Keratinocyte (primary cell): ENCODE data around the gene KCNA4. TPM values are rescaled to one million over a fixed set of nuclear protein-coding genes. Genes with fewer than 3 reads are reported as not detected.

Experiments used
- DNase-seq: peaks from one replicate; pipeline ENCODE4 v3.0.0-alpha.2; 2011; ENCODE audit warnings: low read depth, missing footprints, low spot score
- FAIRE-seq: peaks from 2 replicates; lab custom pipeline; 2011; peaks lifted over from hg19 to GRCh38; lab: Jason Lieb, UNC
- H2AFZ ChIP-seq: 2 replicates; pipeline ENCODE4 v1.6.0; 2012; ENCODE audit warnings: low read length, control low read depth, inconsistent platforms; ENCODE audit not compliant: control insufficient read depth
- H3K27ac ChIP-seq: 2 replicates; pipeline ENCODE4 v1.5.1; 2011; ENCODE audit warnings: low read length; ENCODE audit not compliant: control insufficient read depth, insufficient read depth
- H3K27me3 ChIP-seq: 3 replicates; pipeline ENCODE4 v1.6.0; 2011; ENCODE audit warnings: low read length; ENCODE audit not compliant: control insufficient read depth, insufficient read depth; ENCODE audit errors: extremely low read depth
- H3K36me3 ChIP-seq, 2 experiments: 2 replicates in 1 of 2; 3 replicates in 1 of 2; pipeline ENCODE4 v1.5.1; 2011; ENCODE audit warnings: low read length in 2 of 2, mild to moderate bottlenecking in 1 of 2; ENCODE audit not compliant: control insufficient read depth in 2 of 2, insufficient read depth in 2 of 2; ENCODE audit errors: extremely low read depth in 1 of 2
- H3K4me1 ChIP-seq: 3 replicates; pipeline ENCODE4 v1.5.1; 2011; ENCODE audit warnings: low read length; ENCODE audit not compliant: control insufficient read depth, insufficient read depth; ENCODE audit errors: extremely low read depth
- H3K4me2 ChIP-seq: 3 replicates; pipeline ENCODE4 v1.6.0; 2011; ENCODE audit warnings: low read depth, low read length; ENCODE audit not compliant: control insufficient read depth, insufficient read depth; ENCODE audit errors: extremely low read depth
- H3K4me3 ChIP-seq, 3 experiments: fragments of 200-600 bp in 1 of 3; sonication (generic) in 1 of 3; 2 replicates in 2 of 3; 3 replicates in 1 of 3; pipeline ENCODE4 v1.5.1; 2011 to 2016; ENCODE audit warnings: low read length in 3 of 3, mild to moderate bottlenecking in 3 of 3, control low read depth in 2 of 3, inconsistent platforms in 1 of 3, low read depth in 1 of 3, mixed read lengths in 1 of 3, mixed run types in 1 of 3, moderate library complexity in 1 of 3; ENCODE audit not compliant: control insufficient read depth in 2 of 3, insufficient read depth in 2 of 3; ENCODE audit errors: extremely low read depth in 1 of 3
- H3K79me2 ChIP-seq: 2 replicates; pipeline ENCODE4 v1.6.0; 2012; ENCODE audit warnings: low read length; ENCODE audit not compliant: control insufficient read depth, insufficient read depth
- H3K9ac ChIP-seq: 3 replicates; pipeline ENCODE4 v1.6.0; 2011; ENCODE audit warnings: low read length; ENCODE audit not compliant: control insufficient read depth, insufficient read depth; ENCODE audit errors: extremely low read depth
- H3K9me1 ChIP-seq: 3 replicates; pipeline ENCODE4 v1.6.0; 2011; ENCODE audit warnings: low read length; ENCODE audit not compliant: control insufficient read depth, insufficient read depth; ENCODE audit errors: extremely low read depth
- H3K9me3 ChIP-seq: 2 replicates; pipeline ENCODE4 v1.5.1; 2012; ENCODE audit warnings: low read depth, low read length; ENCODE audit not compliant: control insufficient read depth
- H4K20me1 ChIP-seq: 3 replicates; pipeline ENCODE4 v1.6.0; 2011; ENCODE audit warnings: low read length; ENCODE audit not compliant: control insufficient read depth, insufficient read depth; ENCODE audit errors: extremely low read depth
- CTCF ChIP-seq, 3 experiments: IDR thresholded peaks in 1 of 3; conservative IDR thresholded peaks in 1 of 3; optimal IDR thresholded peaks in 1 of 3; 2 replicates in 2 of 3; 3 replicates in 1 of 3; pipeline versions ENCODE3 to v1.5.1; 2011; ENCODE audit warnings: low read length in 3 of 3, mild to moderate bottlenecking in 3 of 3, moderate library complexity in 2 of 3, control low read depth in 1 of 3, inconsistent platforms in 1 of 3; ENCODE audit not compliant: insufficient read depth in 2 of 3; ENCODE audit errors: extremely low read depth in 1 of 3
- EZH2 ChIP-seq: IDR thresholded peaks from one replicate; pipeline ENCODE4 v1.6.1; 2012; ENCODE audit warnings: inconsistent platforms, mild to moderate bottlenecking, low read length, moderate library complexity
- dilution Hi-C: fragments of 300-500 bp; cut with MboI; formaldehyde crosslinking; loops from one replicate; pipeline ENCODE4 v1.7.0; 2020; ENCODE audit warnings: low sequenced_read_pairs; ENCODE audit not compliant: extremely low pct_ligation_motif_present
- polyA plus RNA-seq, 5 experiments: library from polyadenylated mRNA; depleted of rRNA in 3 of 5; stranded (reverse) in 3 of 5; stranded (forward) in 1 of 5; unstranded in 1 of 5; fragments of >200 nt; gene quantifications; 1 replicate in 1 of 5; 2 replicates in 3 of 5; 3 replicates in 1 of 5; pipeline versions ENCODE4 v1.2.1 to v1.2.3, GENCODE V29; 2011 to 2012; ENCODE audit warnings: missing spikeins in 2 of 5, low read depth in 1 of 5, low replicate concordance in 1 of 5

KCNA4 gene
- polyA plus RNA-seq, 1 donor (not counting 4 experiments of a cell fraction or from before 2014, with no cell fraction given) = not detected

- dilution Hi-C loops = no loop called here
- no peaks in the 10 kb centered on the region for H4K20me1 ChIP-seq
- FAIRE-seq (no peak), DNase-seq (no peak)
- no peak overlapping the region for H3K9ac ChIP-seq
- H3K79me2 ChIP-seq = no peaks in the 10 kb centered on the region
- H3K4me1 ChIP-seq = no peaks in the 10 kb centered on the region
- H3K9me3 ChIP-seq = no peaks in the 10 kb centered on the region
- H3K4me3 ChIP-seq = no peak overlapping the region
- no peak overlapping the region for H3K4me2 ChIP-seq
- H3K9me1 ChIP-seq = no peaks in the 10 kb centered on the region
- no peak for TF ChIP-seq CTCF (optimal IDR thresholded peaks at IDR 0.05 in 1 of 3, IDR thresholded peaks at IDR 0.05 in 1 of 3, conservative IDR thresholded peaks at IDR 0.05 in 1 of 3; ENCODE audit: extremely low read depth in 1 of 3, insufficient read depth in 2 of 3, low read length in 3 of 3)
- TF ChIP-seq EZH2 = no peak
- no peak overlapping the region for H2AFZ ChIP-seq
- no peaks in the 10 kb centered on the region for H3K36me3 ChIP-seq
- no peaks in the 10 kb centered on the region for H3K27me3 ChIP-seq
- H3K27ac ChIP-seq = no peak overlapping the region
These were observed 42.5 kb upstream of the KCNA4 start for GRCh38 chr11:30059172-30059815.

GRCh38 chr11:30049214-30049613, 32.4 kb upstream of the KCNA4 start:
- Histone ChIP-seq H3K9ac (no peak overlapping the region), H3K9me1 (no peaks in the 10 kb centered on the region), H3K27me3 (no peaks in the 10 kb centered on the region), H3K4me1 (no peaks in the 10 kb centered on the region), H3K79me2 (no peaks in the 10 kb centered on the region), H4K20me1 (no peaks in the 10 kb centered on the region), H3K4me3 (no peak overlapping the region), H3K9me3 (peaks cover 3% of the 10 kb centered on the region), H2AFZ (no peak overlapping the region), H3K4me2 (no peak overlapping the region), H3K27ac (no peak overlapping the region), H3K36me3 (no peaks in the 10 kb centered on the region)
- FAIRE-seq (no peak), DNase-seq (no peak)
- dilution Hi-C loops = no loop called here
- TF ChIP-seq CTCF (optimal IDR thresholded peaks at IDR 0.05 in 1 of 3, IDR thresholded peaks at IDR 0.05 in 1 of 3, conservative IDR thresholded peaks at IDR 0.05 in 1 of 3; ENCODE audit: extremely low read depth in 1 of 3, insufficient read depth in 2 of 3, low read length in 3 of 3) (no peak), EZH2 (no peak)
